Thyroid gland (tissue), 4 donors: ENCODE measurements around the gene AGBL2.
"Not testable (repeated sequence)": the region's sequence is repeated elsewhere in the genome, so short reads cannot be mapped to it uniquely, and the experiment has no call there.

Experiments used
- POLR2A ChIP-seq, 2 donors: fragments of 450-650 bp; IDR thresholded peaks; one replicate each; pipeline ENCODE4 v1.6.1; 2017; ENCODE audit warnings: antibody characterized with exemption in 2 of 2, mild to moderate bottlenecking in 2 of 2, moderate library complexity in 1 of 2
- TF ChIP-seq, protein P1 (sequence below), 6 experiments: fragments of 200-600 bp in 3 of 6; fragments of 450-650 bp in 3 of 6; sonication (generic) in 3 of 6; IDR thresholded peaks; one replicate each; pipeline ENCODE4 v1.5.1; 2016 to 2019; ENCODE audit warnings: antibody characterized with exemption in 6 of 6, mild to moderate bottlenecking in 2 of 6, inconsistent platforms in 1 of 6, moderate library complexity in 1 of 6

DNA sequence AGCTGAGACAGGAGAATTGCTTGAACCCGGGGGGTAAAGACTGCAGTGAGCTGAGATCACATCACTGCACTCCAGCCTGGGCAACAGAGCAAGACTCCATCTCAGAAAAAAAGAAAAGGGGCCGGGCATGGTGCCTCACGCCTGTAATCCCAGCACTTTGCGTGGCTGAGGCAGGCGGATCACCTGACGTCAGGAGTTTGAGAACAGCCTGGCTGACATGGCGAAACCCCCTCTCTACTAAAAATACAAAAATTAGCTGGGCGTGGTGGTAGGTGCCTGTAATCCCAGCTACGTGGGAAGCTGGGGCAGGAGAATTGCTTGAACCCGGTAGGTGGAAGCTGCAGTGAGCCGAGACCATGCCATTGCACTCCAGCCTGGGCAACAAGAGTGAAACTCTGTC, 78.8 kb downstream of the AGBL2 start:
- TF ChIP-seq, protein P1, sequence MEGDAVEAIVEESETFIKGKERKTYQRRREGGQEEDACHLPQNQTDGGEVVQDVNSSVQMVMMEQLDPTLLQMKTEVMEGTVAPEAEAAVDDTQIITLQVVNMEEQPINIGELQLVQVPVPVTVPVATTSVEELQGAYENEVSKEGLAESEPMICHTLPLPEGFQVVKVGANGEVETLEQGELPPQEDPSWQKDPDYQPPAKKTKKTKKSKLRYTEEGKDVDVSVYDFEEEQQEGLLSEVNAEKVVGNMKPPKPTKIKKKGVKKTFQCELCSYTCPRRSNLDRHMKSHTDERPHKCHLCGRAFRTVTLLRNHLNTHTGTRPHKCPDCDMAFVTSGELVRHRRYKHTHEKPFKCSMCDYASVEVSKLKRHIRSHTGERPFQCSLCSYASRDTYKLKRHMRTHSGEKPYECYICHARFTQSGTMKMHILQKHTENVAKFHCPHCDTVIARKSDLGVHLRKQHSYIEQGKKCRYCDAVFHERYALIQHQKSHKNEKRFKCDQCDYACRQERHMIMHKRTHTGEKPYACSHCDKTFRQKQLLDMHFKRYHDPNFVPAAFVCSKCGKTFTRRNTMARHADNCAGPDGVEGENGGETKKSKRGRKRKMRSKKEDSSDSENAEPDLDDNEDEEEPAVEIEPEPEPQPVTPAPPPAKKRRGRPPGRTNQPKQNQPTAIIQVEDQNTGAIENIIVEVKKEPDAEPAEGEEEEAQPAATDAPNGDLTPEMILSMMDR (IDR thresholded peaks at IDR 0.05), result not testable (repeated sequence)
- not testable (repeated sequence) for TF ChIP-seq POLR2A (IDR thresholded peaks at IDR 0.05)
